HAP-1 (cell line): ENCODE results near the gene SERPINB13.

Source experiments
- DNase-seq, 2 experiments: peaks; one replicate each; pipeline ENCODE4 v3.0.0-alpha.2; 2016 to 2020; ENCODE audit warnings: low spot score in 2 of 2
- H3K27me3 ChIP-seq: fragments of 250-450 bp; sonication (Bioruptor Pico); 2 replicates; pipeline ENCODE4 v1.5.1; 2020; ENCODE audit warnings: low read depth, mild to moderate bottlenecking, moderate library complexity
- H3K36me3 ChIP-seq: fragments of 250-450 bp; sonication (Bioruptor Pico); replicated peaks from 2 replicates; pipeline ENCODE4 v1.5.1; 2020; ENCODE audit warnings: mild to moderate bottlenecking
- H3K4me1 ChIP-seq: fragments of 250-450 bp; sonication (Bioruptor Pico); 2 replicates; pipeline ENCODE4 v1.5.1; 2020; ENCODE audit warnings: mild to moderate bottlenecking
- H3K4me3 ChIP-seq: fragments of 250-450 bp; sonication (Bioruptor Pico); 2 replicates; pipeline ENCODE4 v1.5.1; 2020; ENCODE audit warnings: mild to moderate bottlenecking, moderate library complexity
- H3K9me3 ChIP-seq: fragments of 250-450 bp; sonication (Bioruptor Pico); 2 replicates; pipeline ENCODE4 v1.5.1; 2020; ENCODE audit warnings: mild to moderate bottlenecking, moderate library complexity
- in situ Hi-C: fragments of 300-500 bp; cut with MboI; formaldehyde crosslinking; loops from 3 replicates; pipeline ENCODE4 v1.14.3; 2020; ENCODE audit warnings: low sequenced_read_pairs, inconsistent platforms, mixed read lengths

Gene SERPINB13, protein sequence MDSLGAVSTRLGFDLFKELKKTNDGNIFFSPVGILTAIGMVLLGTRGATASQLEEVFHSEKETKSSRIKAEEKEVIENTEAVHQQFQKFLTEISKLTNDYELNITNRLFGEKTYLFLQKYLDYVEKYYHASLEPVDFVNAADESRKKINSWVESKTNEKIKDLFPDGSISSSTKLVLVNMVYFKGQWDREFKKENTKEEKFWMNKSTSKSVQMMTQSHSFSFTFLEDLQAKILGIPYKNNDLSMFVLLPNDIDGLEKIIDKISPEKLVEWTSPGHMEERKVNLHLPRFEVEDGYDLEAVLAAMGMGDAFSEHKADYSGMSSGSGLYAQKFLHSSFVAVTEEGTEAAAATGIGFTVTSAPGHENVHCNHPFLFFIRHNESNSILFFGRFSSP

DNA sequence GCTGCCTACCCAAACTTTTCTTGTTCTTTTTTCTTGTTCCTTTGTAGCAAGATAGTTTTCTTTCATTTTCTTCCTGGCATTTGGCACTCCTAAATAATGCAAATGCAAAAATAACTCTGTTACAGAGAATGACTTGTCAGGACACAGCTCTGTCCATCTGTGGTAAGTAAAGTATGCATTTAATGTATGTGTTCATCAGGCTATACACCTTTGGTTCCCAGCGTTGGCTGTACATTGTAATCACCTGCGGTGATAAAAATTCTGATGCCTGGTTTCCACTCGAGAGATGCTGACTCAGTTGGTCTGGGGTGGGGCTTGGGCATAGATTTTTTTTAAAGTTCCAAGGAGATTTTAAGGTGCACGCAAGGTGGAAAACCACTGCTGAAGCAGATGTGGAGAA, at the start of gene SERPINB13:
Gene SERPINB13, plus strand, starts transcription at position 378 of the 400 bp plus-strand sequence. CDS start 1,325 bp downstream, outside the sequence.
- Histone ChIP-seq H3K9me3 (no peaks in the 10 kb centered on the region), H3K4me3 (no peak within 1 kb of the TSS), H3K36me3 (no peaks in the 10 kb centered on the region), H3K27me3 (peaks cover 5% of the 10 kb centered on the region; the same call in 1 of the 2 replicates), H3K4me1 (no peaks in the 10 kb centered on the region; the same call in 1 of the 2 replicates)
- in situ Hi-C loops, result loop anchor here (10.0 kb wide), 1 partner anchor 72 kb away; no protein-coding TSS in a partner anchor
- DNase-seq, result no peak

DNA sequence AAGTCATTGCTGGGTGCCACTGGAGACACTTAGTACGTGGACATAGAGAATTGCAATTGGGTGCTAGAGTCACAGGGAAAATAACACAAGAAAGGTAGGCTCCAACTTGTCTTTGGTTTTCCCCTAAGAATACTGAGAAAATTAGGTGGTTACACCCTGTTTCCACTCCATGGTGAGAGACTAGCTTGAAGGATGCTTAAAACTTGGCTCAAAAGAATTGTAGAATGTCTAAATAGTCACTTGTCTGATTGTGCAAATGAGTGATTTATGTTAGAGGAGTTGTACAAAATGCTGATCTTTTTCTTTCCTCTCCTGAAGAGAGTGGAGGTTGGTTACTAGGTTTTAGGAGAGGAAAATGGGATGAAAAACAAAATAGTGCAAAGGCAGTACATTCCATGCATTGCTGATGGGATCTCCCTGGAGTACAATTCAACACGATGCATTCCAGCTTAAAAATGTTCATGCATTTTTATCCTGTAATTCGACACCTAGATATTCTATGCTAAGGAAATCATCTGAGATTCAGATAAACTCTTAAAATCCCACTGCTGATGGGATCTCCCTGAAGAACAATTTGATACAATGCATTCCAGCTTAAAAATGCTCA, 47.1 kb upstream of the SERPINB13 start:
- Histone ChIP-seq H3K9me3 (no peaks in the 10 kb centered on the region), H3K4me3 (no peak overlapping the region), H3K36me3 (no peaks in the 10 kb centered on the region), H3K4me1 (peaks cover 23% of the 10 kb centered on the region), H3K27me3 (no peaks in the 10 kb centered on the region)
- in situ Hi-C loops, result no loop called here
- DNase-seq, result peak in 1 of 2 experiments; percentile 85

DNA sequence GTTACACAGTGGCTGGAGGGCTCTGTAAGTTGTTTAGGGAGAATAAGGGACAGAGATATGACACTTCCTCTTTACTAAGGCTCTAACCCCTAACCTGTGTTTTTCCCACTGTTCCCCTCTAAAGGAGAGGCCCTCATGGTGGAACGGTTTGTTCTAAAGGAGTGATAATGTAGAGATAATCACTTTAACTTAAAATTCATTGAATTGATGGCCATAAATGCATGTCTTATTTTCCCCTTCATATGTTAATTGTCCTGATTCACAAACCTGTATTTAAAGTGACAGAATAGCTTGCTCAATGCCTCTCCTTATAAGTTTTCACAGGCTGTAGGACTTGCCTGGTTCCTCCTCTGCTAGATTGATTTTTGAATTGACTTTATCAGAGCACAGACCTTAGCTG, 45.1 kb upstream of the SERPINB13 start, which contains the start of gene SERPINB12:
Gene SERPINB12, plus strand, starts transcription at position 301 of the 400 bp plus-strand sequence. CDS start 13,791 bp downstream, outside the sequence.
- Histone ChIP-seq H3K27me3 (no peaks in the 10 kb centered on the region), H3K4me1 (peaks cover 23% of the 10 kb centered on the region), H3K9me3 (no peaks in the 10 kb centered on the region), H3K4me3 (no peak within 1 kb of the TSS), H3K36me3 (no peaks in the 10 kb centered on the region)
- peak in 1 of 2 experiments; percentile 43 for DNase-seq
- in situ Hi-C loops, result no loop called here

DNA sequence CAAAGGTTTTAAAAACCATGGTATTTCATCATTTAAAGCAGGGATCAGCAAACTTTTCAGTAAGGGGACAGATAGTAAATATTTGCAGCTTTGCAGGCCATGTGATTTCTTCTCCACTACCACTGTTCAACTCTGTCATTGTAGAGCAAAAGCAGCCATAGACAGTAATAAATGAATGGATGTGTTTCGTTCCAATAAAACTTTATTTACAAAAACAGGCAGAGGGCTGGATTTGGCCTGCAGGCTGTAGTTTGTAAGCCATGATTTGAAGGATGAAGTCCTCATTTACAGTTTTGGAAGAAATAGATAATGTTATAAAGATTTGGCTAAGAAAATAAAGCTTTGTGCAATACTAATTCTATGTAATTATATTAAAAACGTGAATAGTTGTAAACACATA, 43.1 kb upstream of the SERPINB13 start:
- no peak for DNase-seq
- Histone ChIP-seq H3K36me3 (no peaks in the 10 kb centered on the region), H3K4me3 (no peak overlapping the region), H3K4me1 (peaks cover 23% of the 10 kb centered on the region), H3K27me3 (no peaks in the 10 kb centered on the region), H3K9me3 (no peaks in the 10 kb centered on the region)
- in situ Hi-C loops, result no loop called here

DNA sequence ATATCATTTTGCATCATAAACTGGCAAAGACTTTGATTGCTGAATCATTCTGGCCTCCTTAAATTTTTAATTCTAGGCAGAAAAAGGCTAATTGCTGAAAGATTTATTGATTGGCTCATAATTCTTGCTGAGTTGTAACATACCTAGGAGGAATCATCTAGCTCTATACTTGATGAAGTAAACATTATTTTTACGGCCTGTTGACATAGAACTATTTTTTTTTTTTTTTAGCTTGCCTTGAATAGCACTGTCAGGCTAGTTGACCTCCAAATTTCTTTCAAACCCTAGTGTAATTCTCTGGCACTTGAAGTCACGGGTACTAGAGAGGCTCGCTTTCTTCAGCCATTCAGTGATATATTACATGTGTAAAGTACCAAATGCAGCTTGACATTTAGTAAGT, 42.1 kb upstream of the SERPINB13 start:
- H3K36me3 ChIP-seq, result no peaks in the 10 kb centered on the region
- DNase-seq, result no peak
- peaks cover 15% of the 10 kb centered on the region; the same call in 1 of the 2 replicates for H3K4me1 ChIP-seq
- no peaks in the 10 kb centered on the region for H3K9me3 ChIP-seq
- in situ Hi-C loops, result no loop called here
- H3K4me3 ChIP-seq, result no peak overlapping the region
- H3K27me3 ChIP-seq, result no peaks in the 10 kb centered on the region

DNA sequence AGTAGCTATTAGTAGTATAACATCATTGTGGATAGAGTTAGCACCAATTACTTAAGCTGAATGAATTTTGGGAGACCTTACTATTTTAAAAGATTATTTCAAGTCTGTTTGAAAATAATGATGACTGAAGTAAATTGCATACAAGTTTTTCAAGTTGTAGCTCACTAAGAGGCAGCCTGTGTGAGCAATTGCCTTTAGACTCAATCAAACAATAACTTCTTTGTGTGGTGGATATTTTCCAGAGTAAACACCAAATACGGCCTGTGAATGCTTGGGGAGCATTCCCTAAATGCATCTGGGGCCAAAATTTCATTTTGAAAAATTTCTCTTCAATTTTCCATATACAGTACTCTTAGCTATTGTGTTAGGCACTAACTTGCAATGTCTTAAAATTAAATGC, 37.1 kb upstream of the SERPINB13 start:
- Histone ChIP-seq H3K27me3 (no peaks in the 10 kb centered on the region; the same call in 1 of the 2 replicates), H3K4me1 (no peaks in the 10 kb centered on the region), H3K36me3 (no peaks in the 10 kb centered on the region), H3K9me3 (no peaks in the 10 kb centered on the region), H3K4me3 (no peak overlapping the region)
- no peak for DNase-seq
- in situ Hi-C loops, result no loop called here

DNA sequence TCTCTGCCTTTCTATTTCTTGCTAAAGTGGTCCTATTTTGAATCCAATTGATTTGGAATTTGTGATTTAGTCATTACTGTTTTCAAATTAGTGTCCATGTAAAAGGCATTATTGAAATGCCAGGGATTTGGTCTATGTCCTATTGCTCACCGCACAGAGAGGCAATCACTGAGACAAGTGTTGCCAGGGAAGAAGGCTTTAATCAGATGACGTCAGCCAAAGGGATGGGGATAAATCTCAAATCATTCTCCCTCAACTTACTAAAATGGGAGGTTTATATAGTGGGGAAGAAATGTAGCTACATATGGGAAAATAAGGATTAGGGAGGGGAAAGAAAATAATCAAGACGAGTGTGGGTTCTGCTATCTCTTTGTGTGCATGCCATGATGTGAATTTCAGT, 35.4 kb upstream of the SERPINB13 start:
- no peak overlapping the region for H3K4me3 ChIP-seq
- no peaks in the 10 kb centered on the region for H3K4me1 ChIP-seq
- in situ Hi-C loops, result no loop called here
- no peak for DNase-seq
- H3K36me3 ChIP-seq, result no peaks in the 10 kb centered on the region
- no peaks in the 10 kb centered on the region for H3K9me3 ChIP-seq
- H3K27me3 ChIP-seq, result no peaks in the 10 kb centered on the region; the same call in 1 of the 2 replicates

DNA sequence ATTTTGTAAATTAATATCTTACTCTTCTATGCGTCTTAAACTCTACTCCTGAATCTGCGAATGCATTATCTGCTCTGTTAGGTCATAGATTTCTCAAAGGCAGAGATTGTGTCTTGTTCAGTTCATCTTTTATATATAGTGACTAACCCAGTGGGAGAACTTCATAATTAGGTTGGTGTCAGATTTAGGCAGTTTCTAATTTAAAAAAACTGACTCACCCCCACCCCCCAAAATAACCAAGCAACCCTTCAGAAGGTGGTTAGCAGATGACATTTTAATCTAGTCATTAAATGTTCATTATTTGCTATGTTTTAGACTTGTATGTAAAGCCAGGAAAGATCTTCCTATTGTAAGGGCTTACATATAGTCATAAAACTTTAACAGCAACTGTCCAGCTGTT, 34.6 kb upstream of the SERPINB13 start:
- in situ Hi-C loops, result no loop called here
- no peaks in the 10 kb centered on the region; the same call in 1 of the 2 replicates for H3K27me3 ChIP-seq
- no peaks in the 10 kb centered on the region for H3K4me1 ChIP-seq
- no peaks in the 10 kb centered on the region for H3K36me3 ChIP-seq
- DNase-seq, result no peak
- H3K4me3 ChIP-seq, result no peak overlapping the region
- no peaks in the 10 kb centered on the region for H3K9me3 ChIP-seq

DNA sequence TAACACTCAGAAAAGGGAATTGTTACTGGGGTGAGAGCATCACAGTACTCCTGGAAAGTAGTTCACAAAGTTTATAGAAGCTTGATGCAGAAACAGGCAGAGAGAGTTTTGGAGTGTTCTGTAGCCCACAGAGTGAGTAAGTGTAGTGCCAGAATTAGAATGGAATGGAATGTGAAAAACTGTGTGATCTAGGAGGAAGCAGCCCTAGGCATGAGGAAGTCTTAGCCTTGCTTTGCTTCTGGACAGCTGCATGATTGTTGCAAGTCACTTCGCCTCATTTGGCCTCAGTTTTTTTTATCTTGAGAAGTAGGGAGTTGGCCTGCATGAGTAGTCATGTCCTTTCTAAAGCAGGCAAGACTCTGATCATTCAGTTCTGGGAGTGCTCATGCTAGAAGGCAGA, 34.1 kb upstream of the SERPINB13 start:
- DNase-seq, result no peak
- H3K9me3 ChIP-seq, result no peaks in the 10 kb centered on the region
- H3K4me1 ChIP-seq, result no peaks in the 10 kb centered on the region
- in situ Hi-C loops, result no loop called here
- no peak overlapping the region for H3K4me3 ChIP-seq
- H3K27me3 ChIP-seq, result no peaks in the 10 kb centered on the region; the same call in 1 of the 2 replicates
- H3K36me3 ChIP-seq, result no peaks in the 10 kb centered on the region

DNA sequence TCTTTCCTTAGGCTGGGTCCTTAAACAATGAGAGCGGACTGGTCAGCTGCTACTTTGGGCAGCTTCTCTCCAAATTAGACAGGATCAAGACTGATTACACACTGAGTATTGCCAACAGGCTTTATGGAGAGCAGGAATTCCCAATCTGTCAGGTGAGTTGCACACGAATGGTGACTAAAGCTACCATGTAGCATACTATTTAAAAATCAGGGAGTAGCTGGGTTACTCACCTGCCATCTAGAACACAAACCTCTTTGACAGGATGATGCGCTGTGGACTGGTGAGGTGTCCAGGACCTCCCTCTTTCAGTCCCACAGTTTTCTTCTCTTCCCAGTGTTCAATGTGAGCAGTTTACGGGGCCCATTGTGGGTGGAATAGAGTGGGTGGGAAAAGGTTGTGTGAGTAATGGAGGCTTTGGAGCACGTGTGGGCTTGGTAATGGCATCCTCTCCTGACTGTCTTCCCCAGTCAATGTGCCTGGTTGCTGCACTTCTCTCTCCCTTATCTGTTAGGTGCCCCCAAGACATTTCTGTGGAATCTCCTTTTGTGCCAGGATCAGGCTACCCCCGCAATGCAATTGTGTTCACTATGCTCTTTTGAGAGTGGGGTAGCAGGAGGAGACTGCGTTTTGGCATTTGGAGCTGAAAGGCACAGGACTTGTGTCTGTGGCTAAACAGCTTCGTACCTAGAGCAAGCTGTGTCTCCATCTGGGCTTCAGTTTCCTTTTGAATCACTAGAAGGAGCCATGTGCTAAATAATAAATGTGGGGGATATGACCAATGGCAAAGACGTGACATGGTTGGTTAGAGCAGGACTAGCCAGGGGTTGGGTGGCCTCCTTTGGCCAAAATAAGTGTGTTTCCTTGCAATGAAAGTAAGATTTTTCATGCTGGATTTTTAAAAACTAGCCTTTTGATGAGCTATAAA, 27.3 kb upstream of the SERPINB13 start:
- Histone ChIP-seq H3K36me3 (no peaks in the 10 kb centered on the region), H3K4me3 (no peak overlapping the region), H3K9me3 (no peaks in the 10 kb centered on the region), H3K27me3 (no peaks in the 10 kb centered on the region), H3K4me1 (no peaks in the 10 kb centered on the region)
- DNase-seq, result no peak
- in situ Hi-C loops, result no loop called here

DNA sequence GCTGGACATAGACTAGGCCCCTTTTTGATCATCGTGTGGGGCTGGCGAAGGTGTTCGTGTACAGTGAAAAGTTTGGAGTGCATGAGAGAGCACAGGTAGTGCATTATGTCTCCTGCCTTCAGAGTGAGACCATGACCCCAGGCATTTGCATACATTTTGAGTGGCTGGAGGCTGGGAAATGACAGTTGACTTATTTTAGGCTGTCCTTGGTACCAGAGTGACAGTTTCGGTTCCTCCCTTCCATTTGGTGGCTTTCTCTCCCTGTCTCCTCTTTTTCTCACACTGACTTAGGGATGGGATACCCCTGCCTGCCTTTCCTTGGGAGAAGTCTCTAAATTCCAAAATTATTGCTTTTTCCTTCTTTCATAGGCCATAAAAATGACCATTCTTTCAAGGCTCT, 24.9 kb upstream of the SERPINB13 start:
- no peaks in the 10 kb centered on the region for H3K27me3 ChIP-seq
- H3K36me3 ChIP-seq, result no peaks in the 10 kb centered on the region
- H3K9me3 ChIP-seq, result no peaks in the 10 kb centered on the region
- H3K4me1 ChIP-seq, result no peaks in the 10 kb centered on the region
- H3K4me3 ChIP-seq, result no peak overlapping the region
- no peak for DNase-seq
- in situ Hi-C loops, result no loop called here

DNA sequence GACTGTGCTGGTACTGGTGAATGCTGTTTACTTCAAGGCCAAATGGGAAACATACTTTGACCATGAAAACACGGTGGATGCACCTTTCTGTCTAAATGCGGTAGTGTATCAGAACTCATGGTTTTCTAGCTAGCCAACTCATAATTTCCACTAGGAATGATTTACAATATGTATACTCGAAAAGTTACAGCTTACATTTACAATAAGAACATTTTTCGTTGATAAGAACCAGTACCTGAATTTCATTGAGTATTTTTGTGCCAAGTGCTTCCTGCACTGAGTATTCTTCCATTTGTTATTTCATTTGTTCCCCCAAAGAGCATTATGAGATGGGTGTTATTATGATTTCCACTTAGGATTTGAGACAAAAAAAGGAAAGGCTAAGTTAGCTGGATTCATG, 23.1 kb upstream of the SERPINB13 start:
- no peaks in the 10 kb centered on the region for H3K9me3 ChIP-seq
- H3K4me3 ChIP-seq, result no peak overlapping the region
- in situ Hi-C loops, result no loop called here
- no peaks in the 10 kb centered on the region for H3K36me3 ChIP-seq
- no peaks in the 10 kb centered on the region for H3K27me3 ChIP-seq
- H3K4me1 ChIP-seq, result no peaks in the 10 kb centered on the region
- DNase-seq, result no peak

DNA sequence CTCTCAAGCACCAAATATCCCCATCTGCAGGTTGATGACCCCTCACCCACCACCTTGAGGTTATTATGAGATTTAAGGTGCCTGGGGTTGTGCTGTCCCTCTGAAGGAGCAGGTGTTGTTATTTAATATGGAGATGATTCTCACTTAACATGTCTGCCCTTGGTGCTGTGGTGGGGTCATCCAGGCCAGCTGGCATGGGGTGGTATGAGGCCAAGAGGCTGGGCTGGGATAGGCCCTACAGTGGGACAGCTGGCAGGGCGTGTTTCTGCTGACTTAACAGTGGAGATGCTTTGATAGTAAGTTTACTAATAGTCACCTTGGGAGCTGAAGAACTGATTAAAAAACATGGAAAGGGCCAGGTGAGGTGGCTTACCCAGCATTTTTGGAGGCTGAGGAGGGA, 22.6 kb upstream of the SERPINB13 start:
- Histone ChIP-seq H3K36me3 (no peaks in the 10 kb centered on the region), H3K9me3 (no peaks in the 10 kb centered on the region), H3K27me3 (no peaks in the 10 kb centered on the region), H3K4me1 (no peaks in the 10 kb centered on the region), H3K4me3 (no peak overlapping the region)
- DNase-seq, result no peak
- in situ Hi-C loops, result no loop called here
